Nephron progenitor cell (in vitro differentiated cells): ENCODE data around the gene FHL2.

Experiments used
- DNase-seq: peaks from one replicate; pipeline ENCODE4 v3.0.0; 2021
- H3K27ac Mint-ChIP-seq: 2 replicates; pipeline ENCODE4 v1.8.0; 2021; ENCODE audit warnings: mild to moderate bottlenecking, moderate library complexity, mixed read lengths
- H3K27me3 Mint-ChIP-seq: 2 replicates; pipeline ENCODE4 v1.8.0; 2021; ENCODE audit warnings: mild to moderate bottlenecking, low read depth, mixed read lengths; ENCODE audit not compliant: poor library complexity
- H3K36me3 Mint-ChIP-seq: 2 replicates; pipeline ENCODE4 v1.8.0; 2021; ENCODE audit warnings: low read depth, mixed read lengths
- H3K4me1 Mint-ChIP-seq: 2 replicates; pipeline ENCODE4 v1.8.0; 2021; ENCODE audit warnings: mixed read lengths
- H3K4me3 Mint-ChIP-seq: 2 replicates; pipeline ENCODE4 v1.8.0; 2021; ENCODE audit warnings: mild to moderate bottlenecking, moderate library complexity, mixed read lengths
- H3K9me3 Mint-ChIP-seq: 2 replicates; pipeline ENCODE4 v1.8.0; 2021; ENCODE audit warnings: mild to moderate bottlenecking, moderate library complexity, mixed read lengths
- CTCF ChIP-seq: fragments of 200-600 bp; sonication (generic); IDR thresholded peaks from 2 replicates; pipeline ENCODE4 v1.5.0; 2021; ENCODE audit warnings: antibody characterized with exemption

FHL2 gene

GRCh38 chr2:105410554-105410953, 11.7 kb upstream of the FHL2 start:
- Mint-ChIP-seq H3K36me3 (no peaks in the 10 kb centered on the region), H3K4me1 (peaks cover 15% of the 10 kb centered on the region), H3K9me3 (peaks cover 4% of the 10 kb centered on the region), H3K4me3 (no peak overlapping the region), H3K27ac (no peak overlapping the region), H3K27me3 (peaks cover 2% of the 10 kb centered on the region)
- no peak for DNase-seq
- no peak for TF ChIP-seq CTCF

GRCh38 chr2:105409717-105410116, 10.9 kb upstream of the FHL2 start:
- Mint-ChIP-seq H3K27ac (no peak overlapping the region), H3K4me1 (peaks cover 24% of the 10 kb centered on the region), H3K9me3 (no peaks in the 10 kb centered on the region), H3K27me3 (peaks cover 2% of the 10 kb centered on the region), H3K4me3 (no peak overlapping the region), H3K36me3 (no peaks in the 10 kb centered on the region)
- no peak for TF ChIP-seq CTCF
- no peak for DNase-seq

GRCh38 chr2:105407946-105408743, 9.3 kb upstream of the FHL2 start:
- H3K27ac Mint-ChIP-seq = peak overlapping the region; percentile 18
- H3K4me1 Mint-ChIP-seq = peaks cover 37% of the 10 kb centered on the region
- H3K27me3 Mint-ChIP-seq = peaks cover 6% of the 10 kb centered on the region
- no peak for DNase-seq
- no peaks in the 10 kb centered on the region for H3K9me3 Mint-ChIP-seq
- H3K36me3 Mint-ChIP-seq = no peaks in the 10 kb centered on the region
- no peak for TF ChIP-seq CTCF
- H3K4me3 Mint-ChIP-seq = no peak overlapping the region

- no peak overlapping the region for H3K4me3 Mint-ChIP-seq
- no peaks in the 10 kb centered on the region for H3K9me3 Mint-ChIP-seq
- H3K27ac Mint-ChIP-seq = no peak overlapping the region
- peaks cover 30% of the 10 kb centered on the region for H3K4me1 Mint-ChIP-seq
- TF ChIP-seq CTCF = no peak
- no peaks in the 10 kb centered on the region for H3K36me3 Mint-ChIP-seq
- H3K27me3 Mint-ChIP-seq = peaks cover 6% of the 10 kb centered on the region
- DNase-seq = no peak
Observed at GRCh38 chr2:105406221-105406620, 7.4 kb upstream of the FHL2 start.

DNA sequence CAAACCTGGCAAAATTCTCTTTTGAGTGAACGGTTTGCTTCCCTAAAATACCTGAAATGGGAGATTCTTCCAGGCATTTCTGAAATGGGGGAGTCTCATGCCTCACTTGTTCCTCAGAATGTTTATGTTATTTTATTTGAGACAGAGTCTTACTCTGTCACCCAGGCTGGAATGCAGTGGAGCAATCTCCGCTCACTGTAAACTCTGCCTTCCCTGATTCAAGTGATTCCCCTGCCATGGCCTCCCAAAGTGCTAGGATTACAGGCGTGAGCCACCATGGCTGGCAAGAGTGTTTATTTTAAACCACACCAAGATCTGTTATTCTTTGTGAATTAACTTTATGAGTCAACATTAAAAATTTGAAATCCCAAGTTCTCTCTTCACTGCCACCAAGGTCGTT, 6.4 kb upstream of the FHL2 start:
- peaks cover 6% of the 10 kb centered on the region for H3K27me3 Mint-ChIP-seq
- no peaks in the 10 kb centered on the region for H3K9me3 Mint-ChIP-seq
- no peaks in the 10 kb centered on the region for H3K36me3 Mint-ChIP-seq
- H3K4me1 Mint-ChIP-seq = peaks cover 35% of the 10 kb centered on the region
- TF ChIP-seq CTCF = no peak
- no peak overlapping the region for H3K4me3 Mint-ChIP-seq
- DNase-seq = no peak
- peak overlapping the region; percentile 69 for H3K27ac Mint-ChIP-seq

GRCh38 chr2:105404736-105405135, 5.9 kb upstream of the FHL2 start:
- Mint-ChIP-seq H3K9me3 (peaks cover 3% of the 10 kb centered on the region), H3K4me1 (peaks cover 35% of the 10 kb centered on the region), H3K4me3 (no peak overlapping the region), H3K27ac (peak overlapping the region; percentile 89), H3K36me3 (no peaks in the 10 kb centered on the region), H3K27me3 (peaks cover 9% of the 10 kb centered on the region)
- no peak for DNase-seq
- TF ChIP-seq CTCF = no peak
